ENCODE data around the gene SHISA2. TPM values are rescaled to one million over a fixed set of nuclear protein-coding genes. Genes with fewer than 3 reads are reported as not detected.

SHISA2 gene
- total RNA-seq, 1 experiment from 2014 or later: 8.1 TPM

DNA sequence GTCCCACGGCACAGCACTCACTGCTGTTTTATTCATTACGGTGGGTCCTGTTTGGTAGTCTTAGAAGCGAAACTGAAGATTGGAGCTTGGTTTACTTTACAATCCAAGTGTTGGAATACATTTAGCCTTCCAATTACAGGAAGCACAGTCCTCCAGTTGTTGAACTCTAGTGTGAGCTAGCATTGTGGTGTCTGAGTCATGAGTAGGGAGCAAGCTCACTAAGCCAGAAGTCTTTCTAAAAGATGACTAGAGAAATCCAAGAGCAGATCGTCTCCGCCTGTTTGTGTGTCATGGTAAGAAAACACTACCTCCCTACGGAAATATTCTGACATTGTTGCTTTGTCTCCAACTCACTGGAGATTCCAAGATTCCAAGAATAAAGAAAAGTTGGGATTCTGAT, 10.1 kb upstream of the SHISA2 start:
- H3K4me1 ChIP-seq (ENCODE audit: insufficient read depth, low read length): no peaks in the 10 kb centered on the region
- Mint-ChIP-seq H3K27me3 (ENCODE audit: low read depth) (peaks cover 3% of the 10 kb centered on the region; the same call in 1 of the 2 replicates), H3K36me3 (ENCODE audit: insufficient read depth in 1 of 3, low read depth in 3 of 3) (no peaks in the 10 kb centered on the region), H3K9me3 (no peaks in the 10 kb centered on the region), H3K4me3 (no peak overlapping the region), H3K4me1 (peaks cover 6 to 10% of the 10 kb centered on the region in 2 experiments; a peak in 3 of 4 replicates), H3K27ac (no peak overlapping the region; a peak in 1 of 7 replicates)
- no peaks in the 10 kb centered on the region for H3K79me1 ChIP-seq (ENCODE audit: insufficient read depth, low read depth, low read length, poor library complexity, severe bottlenecking)
- H3K9ac ChIP-seq (ENCODE audit: extremely low read depth, insufficient read length, low read length): no peak overlapping the region
- H3K4ac ChIP-seq (ENCODE audit: low read depth, low read length): no peak overlapping the region
- no peak overlapping the region for H2BK12ac ChIP-seq (ENCODE audit: insufficient read length, low read depth, low read length)
- H3K9me3 ChIP-seq (ENCODE audit: control insufficient read depth, low read depth, low read length): no peaks in the 10 kb centered on the region
- H2BK5ac ChIP-seq (ENCODE audit: insufficient read length, low read length): no peak overlapping the region
- H3K27ac ChIP-seq (ENCODE audit: insufficient read length, low read depth, low read length): no peak overlapping the region
- H2BK15ac ChIP-seq (ENCODE audit: low read depth, low read length): no peak overlapping the region
- TF ChIP-seq, protein P1, sequence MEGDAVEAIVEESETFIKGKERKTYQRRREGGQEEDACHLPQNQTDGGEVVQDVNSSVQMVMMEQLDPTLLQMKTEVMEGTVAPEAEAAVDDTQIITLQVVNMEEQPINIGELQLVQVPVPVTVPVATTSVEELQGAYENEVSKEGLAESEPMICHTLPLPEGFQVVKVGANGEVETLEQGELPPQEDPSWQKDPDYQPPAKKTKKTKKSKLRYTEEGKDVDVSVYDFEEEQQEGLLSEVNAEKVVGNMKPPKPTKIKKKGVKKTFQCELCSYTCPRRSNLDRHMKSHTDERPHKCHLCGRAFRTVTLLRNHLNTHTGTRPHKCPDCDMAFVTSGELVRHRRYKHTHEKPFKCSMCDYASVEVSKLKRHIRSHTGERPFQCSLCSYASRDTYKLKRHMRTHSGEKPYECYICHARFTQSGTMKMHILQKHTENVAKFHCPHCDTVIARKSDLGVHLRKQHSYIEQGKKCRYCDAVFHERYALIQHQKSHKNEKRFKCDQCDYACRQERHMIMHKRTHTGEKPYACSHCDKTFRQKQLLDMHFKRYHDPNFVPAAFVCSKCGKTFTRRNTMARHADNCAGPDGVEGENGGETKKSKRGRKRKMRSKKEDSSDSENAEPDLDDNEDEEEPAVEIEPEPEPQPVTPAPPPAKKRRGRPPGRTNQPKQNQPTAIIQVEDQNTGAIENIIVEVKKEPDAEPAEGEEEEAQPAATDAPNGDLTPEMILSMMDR (conservative IDR thresholded peaks at IDR 0.05): no peak
- H4K5ac ChIP-seq (ENCODE audit: insufficient read length, low read depth, low read length): no peak overlapping the region
- no peak overlapping the region for H3T11ph ChIP-seq (ENCODE audit: low read length)
- no CpG with 5 or more reads among the region's 6 CpGs for WGBS (ENCODE audit: extremely low coverage, insufficient read length, low lambda C conversion rate)
- no peak overlapping the region for H2BK20ac ChIP-seq (ENCODE audit: low read depth, low read length, poor library complexity, severe bottlenecking)
- H2AFZ ChIP-seq (ENCODE audit: low read length): no peak overlapping the region
- H3K56ac ChIP-seq (ENCODE audit: insufficient read length, low read depth, low read length): no peak overlapping the region
- no peaks in the 10 kb centered on the region for H3K27me3 ChIP-seq (ENCODE audit: insufficient read depth, low read length)
- H2AK5ac ChIP-seq (ENCODE audit: insufficient read length, low read length): no peak overlapping the region
- H3K18ac ChIP-seq (ENCODE audit: insufficient read length, low read depth, low read length): no peak overlapping the region
- H3K23me2 ChIP-seq (ENCODE audit: insufficient read length, low read depth, low read length, poor library complexity, severe bottlenecking): no peaks in the 10 kb centered on the region
- H3K79me2 ChIP-seq (ENCODE audit: insufficient read depth, low read length): no peaks in the 10 kb centered on the region
- H4K20me1 ChIP-seq (ENCODE audit: control insufficient read depth, insufficient read depth, insufficient read length): no peaks in the 10 kb centered on the region
- no peak overlapping the region for H4K8ac ChIP-seq (replicated peaks; ENCODE audit: insufficient read length, low read depth, low read length)
- no peak overlapping the region for H3K4me2 ChIP-seq (ENCODE audit: insufficient read depth, insufficient read length, low read length)
- H3K14ac ChIP-seq (ENCODE audit: insufficient read depth, low read length): no peak overlapping the region
- no peak for DNase-seq
- no peak overlapping the region for H3K23ac ChIP-seq (ENCODE audit: insufficient read length, low read depth, low read length)
- H2BK120ac ChIP-seq (ENCODE audit: low read depth, low read length, poor library complexity, severe bottlenecking): no peak overlapping the region
- no peak overlapping the region for H4K91ac ChIP-seq (ENCODE audit: insufficient read length, low read depth, low read length)
